Measurements from ENCODE around the gene C8B. TPM values are rescaled to one million over a fixed set of nuclear protein-coding genes. Genes with fewer than 3 reads are reported as not detected.

C8B gene
- total and polyA plus RNA-seq, 2 of the 13 experiments (the other 11 are each of a cell fraction or from before 2014, with no cell fraction given) = 8.4 to 11.3 TPM

DNA sequence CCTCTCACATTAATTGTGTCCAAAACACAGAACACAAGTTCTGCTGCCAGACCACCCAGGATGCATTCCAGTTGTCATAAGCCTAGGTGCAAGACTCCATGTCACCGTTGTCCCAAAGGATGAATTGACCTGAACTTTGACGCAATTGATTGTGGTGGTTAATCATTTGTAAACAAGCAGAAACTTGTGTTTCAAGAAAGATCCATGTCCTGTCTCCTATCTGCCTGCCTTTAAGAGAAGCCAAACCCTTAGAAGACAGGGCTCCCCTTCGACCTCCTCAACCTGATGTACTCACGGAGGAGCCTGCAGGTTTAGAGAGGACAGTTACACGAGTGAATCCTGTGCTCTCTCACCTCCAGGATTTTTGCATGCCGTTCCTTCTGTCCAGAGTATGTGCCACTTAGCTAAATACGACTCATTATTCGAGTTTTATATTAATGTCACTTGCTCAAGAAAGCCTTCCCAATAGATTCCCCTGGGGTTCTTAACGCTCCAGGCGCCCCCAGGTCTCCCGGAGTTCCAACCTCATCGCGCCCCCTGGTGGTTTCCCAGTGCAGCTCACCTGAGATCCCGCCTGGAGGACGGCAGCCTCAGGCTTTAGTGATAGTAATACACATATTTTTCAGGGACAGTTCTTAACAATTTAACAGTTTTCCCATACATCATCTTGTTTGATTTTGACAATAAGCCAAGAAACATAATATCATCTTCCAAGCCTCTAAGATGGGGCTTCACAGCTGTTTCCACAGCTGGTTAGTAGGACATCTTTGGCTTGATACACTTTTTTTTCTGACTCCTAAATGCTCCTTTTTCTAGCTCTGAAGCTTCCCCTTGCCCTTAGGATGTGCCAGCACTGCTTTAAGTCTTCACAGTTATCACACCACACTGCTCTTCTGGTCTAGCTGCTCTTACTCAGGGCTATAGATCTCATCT, 2.4 kb upstream of the C8B start (continued):
- TF ChIP-seq ARID2 (CRISPR knock-in tag; IDR thresholded peaks at IDR 0.05; ENCODE audit: borderline replicate concordance) (no peak), ETV5 (CRISPR knock-in tag; IDR thresholded peaks at IDR 0.05; ENCODE audit: borderline replicate concordance) (0 out of 2 replicates have a peak, but pooled peaks have one; percentile 29), SKI (IDR thresholded peaks at IDR 0.05; ENCODE audit: partially characterized antibody) (no peak), PRPF4 (IDR thresholded peaks at IDR 0.05; ENCODE audit: low read depth, low read length, poor library complexity, severe bottlenecking) (peak; percentile 71), BCL6 (CRISPR knock-in tag; IDR thresholded peaks at IDR 0.05) (peak; percentile 80), MIXL1 (CRISPR knock-in tag; IDR thresholded peaks at IDR 0.05) (peak; percentile 63), ZNF432 (CRISPR knock-in tag; IDR thresholded peaks at IDR 0.05; ENCODE audit: borderline replicate concordance) (no peak), ZNF552 (CRISPR knock-in tag; IDR thresholded peaks at IDR 0.05; ENCODE audit: borderline replicate concordance) (no peak), SSRP1 (CRISPR knock-in tag; IDR thresholded peaks at IDR 0.05) (no peak), SCMH1 (CRISPR knock-in tag; IDR thresholded peaks at IDR 0.05; ENCODE audit: borderline replicate concordance) (no peak), ZNF3 (CRISPR knock-in tag; IDR thresholded peaks at IDR 0.05) (peak; percentile 33; the same call in 1 of the 2 replicates), ZNF83 (CRISPR knock-in tag; IDR thresholded peaks at IDR 0.05; ENCODE audit: borderline replicate concordance) (no peak), NFE2L1 (CRISPR knock-in tag; IDR thresholded peaks at IDR 0.05; ENCODE audit: borderline replicate concordance) (no peak), SRY (CRISPR knock-in tag; IDR thresholded peaks at IDR 0.05) (no peak), ONECUT2 (CRISPR knock-in tag; IDR thresholded peaks at IDR 0.05) (peak; percentile 74), HNF4A (CRISPR knock-in tag; IDR thresholded peaks at IDR 0.05) (peak; percentile 64), GTF2F1 (IDR thresholded peaks at IDR 0.05; ENCODE audit: low read length) (no peak), POLR2AphosphoS5 (IDR thresholded peaks at IDR 0.05; ENCODE audit: low read depth, low read length) (no peak), CEBPB (IDR thresholded peaks at IDR 0.05; ENCODE audit: borderline replicate concordance, low read depth, low read length) (peak; percentile 34; the same call in 1 of the 2 replicates), ZFY (CRISPR knock-in tag; IDR thresholded peaks at IDR 0.05) (no peak)
- TF ChIP-seq, protein P1, sequence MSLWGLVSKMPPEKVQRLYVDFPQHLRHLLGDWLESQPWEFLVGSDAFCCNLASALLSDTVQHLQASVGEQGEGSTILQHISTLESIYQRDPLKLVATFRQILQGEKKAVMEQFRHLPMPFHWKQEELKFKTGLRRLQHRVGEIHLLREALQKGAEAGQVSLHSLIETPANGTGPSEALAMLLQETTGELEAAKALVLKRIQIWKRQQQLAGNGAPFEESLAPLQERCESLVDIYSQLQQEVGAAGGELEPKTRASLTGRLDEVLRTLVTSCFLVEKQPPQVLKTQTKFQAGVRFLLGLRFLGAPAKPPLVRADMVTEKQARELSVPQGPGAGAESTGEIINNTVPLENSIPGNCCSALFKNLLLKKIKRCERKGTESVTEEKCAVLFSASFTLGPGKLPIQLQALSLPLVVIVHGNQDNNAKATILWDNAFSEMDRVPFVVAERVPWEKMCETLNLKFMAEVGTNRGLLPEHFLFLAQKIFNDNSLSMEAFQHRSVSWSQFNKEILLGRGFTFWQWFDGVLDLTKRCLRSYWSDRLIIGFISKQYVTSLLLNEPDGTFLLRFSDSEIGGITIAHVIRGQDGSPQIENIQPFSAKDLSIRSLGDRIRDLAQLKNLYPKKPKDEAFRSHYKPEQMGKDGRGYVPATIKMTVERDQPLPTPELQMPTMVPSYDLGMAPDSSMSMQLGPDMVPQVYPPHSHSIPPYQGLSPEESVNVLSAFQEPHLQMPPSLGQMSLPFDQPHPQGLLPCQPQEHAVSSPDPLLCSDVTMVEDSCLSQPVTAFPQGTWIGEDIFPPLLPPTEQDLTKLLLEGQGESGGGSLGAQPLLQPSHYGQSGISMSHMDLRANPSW (CRISPR knock-in tag; IDR thresholded peaks at IDR 0.05; ENCODE audit: borderline replicate concordance) = no peak
- TF ChIP-seq, protein P2, sequence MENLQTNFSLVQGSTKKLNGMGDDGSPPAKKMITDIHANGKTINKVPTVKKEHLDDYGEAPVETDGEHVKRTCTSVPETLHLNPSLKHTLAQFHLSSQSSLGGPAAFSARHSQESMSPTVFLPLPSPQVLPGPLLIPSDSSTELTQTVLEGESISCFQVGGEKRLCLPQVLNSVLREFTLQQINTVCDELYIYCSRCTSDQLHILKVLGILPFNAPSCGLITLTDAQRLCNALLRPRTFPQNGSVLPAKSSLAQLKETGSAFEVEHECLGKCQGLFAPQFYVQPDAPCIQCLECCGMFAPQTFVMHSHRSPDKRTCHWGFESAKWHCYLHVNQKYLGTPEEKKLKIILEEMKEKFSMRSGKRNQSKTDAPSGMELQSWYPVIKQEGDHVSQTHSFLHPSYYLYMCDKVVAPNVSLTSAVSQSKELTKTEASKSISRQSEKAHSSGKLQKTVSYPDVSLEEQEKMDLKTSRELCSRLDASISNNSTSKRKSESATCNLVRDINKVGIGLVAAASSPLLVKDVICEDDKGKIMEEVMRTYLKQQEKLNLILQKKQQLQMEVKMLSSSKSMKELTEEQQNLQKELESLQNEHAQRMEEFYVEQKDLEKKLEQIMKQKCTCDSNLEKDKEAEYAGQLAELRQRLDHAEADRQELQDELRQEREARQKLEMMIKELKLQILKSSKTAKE (CRISPR knock-in tag; IDR thresholded peaks at IDR 0.05; ENCODE audit: borderline replicate concordance) = no peak
- TF ChIP-seq, protein P3, sequence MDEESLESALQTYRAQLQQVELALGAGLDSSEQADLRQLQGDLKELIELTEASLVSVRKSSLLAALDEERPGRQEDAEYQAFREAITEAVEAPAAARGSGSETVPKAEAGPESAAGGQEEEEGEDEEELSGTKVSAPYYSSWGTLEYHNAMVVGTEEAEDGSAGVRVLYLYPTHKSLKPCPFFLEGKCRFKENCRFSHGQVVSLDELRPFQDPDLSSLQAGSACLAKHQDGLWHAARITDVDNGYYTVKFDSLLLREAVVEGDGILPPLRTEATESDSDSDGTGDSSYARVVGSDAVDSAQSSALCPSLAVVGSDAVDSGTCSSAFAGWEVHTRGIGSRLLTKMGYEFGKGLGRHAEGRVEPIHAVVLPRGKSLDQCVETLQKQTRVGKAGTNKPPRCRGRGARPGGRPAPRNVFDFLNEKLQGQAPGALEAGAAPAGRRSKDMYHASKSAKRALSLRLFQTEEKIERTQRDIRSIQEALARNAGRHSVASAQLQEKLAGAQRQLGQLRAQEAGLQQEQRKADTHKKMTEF (CRISPR knock-in tag; IDR thresholded peaks at IDR 0.05) = no peak; the same call in 1 of the 2 replicates

Data from HepG2 (cell line).